GM21529 (cell line): Measurements from ENCODE around the gene PAX1.

Experiments
- ATAC-seq: cut with Tn5 transposase; IDR thresholded peaks from one replicate; pipeline ENCODE4 v1.9.1; 2021; ENCODE audit not compliant: unreplicated experiment

PAX1 gene

DNA sequence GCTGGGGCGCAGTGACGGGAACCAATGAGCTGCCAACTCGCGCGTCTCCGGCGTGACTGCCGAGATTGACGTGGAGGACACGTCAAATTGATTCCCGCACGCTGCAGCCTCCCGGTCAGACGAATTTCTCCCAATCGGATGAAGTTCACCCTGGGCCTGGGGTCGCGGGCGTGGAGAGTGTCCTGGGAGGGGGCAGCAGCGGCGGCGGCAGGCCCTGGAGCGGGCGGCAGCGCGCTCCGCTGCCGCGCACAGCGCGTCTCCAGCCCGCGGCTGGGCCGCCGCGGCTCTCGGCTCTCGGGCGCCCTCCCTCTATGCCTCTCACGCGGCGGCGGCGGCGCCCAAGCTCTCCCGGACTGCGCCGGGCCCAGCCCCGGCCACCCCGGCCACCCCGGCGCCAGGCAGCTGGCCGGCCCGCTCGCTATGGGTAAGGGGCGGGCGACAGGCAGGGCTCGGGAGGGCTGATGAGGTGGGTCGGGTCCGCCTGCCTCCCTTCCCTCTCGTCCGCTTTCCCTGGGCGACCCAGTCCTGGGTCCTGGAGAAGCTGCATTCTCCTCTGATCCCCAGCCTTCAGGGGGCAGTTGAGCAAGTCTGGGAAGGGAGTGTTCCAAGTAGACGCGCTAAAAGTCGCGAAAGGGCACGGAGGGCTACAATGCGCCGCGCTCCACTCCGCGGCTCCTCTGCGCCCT, at the start of gene PAX1:
TSS of gene PAX1 (plus strand) at position 90 of the 686 bp plus-strand sequence. CDS start at position 139, 49 bp downstream.
- no peak for ATAC-seq

GRCh38 chr20:21656308-21657067, 49.0 kb upstream of the PAX1 start:
- ATAC-seq = no peak

DNA sequence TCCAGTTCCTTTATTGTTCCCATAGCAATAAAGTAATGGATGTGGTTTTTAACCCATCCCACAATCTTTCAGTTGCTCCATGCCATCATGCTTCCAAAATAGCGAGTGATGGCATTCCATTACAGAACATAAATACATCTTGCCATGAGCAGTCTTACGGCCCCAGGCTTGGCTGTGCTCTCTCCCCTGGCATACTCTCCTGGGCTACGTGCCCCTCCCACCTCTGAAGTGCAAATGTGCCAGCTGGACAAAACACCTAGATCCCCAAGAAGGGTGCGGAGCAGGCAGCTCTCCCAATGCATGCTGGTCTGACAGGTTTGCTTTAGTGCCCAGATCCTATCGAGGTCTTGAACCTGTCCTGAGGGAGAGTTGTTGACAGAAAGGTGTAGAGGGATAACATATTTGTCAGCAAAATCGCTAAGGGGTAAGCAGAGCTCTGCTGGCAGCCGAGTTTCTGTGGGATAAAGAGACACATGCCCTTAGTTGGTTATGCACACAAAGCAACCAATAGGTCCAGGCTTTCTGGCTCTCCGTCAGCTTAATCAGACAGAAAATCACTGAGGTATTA, 43.9 kb upstream of the PAX1 start:
- ATAC-seq = no peak

DNA sequence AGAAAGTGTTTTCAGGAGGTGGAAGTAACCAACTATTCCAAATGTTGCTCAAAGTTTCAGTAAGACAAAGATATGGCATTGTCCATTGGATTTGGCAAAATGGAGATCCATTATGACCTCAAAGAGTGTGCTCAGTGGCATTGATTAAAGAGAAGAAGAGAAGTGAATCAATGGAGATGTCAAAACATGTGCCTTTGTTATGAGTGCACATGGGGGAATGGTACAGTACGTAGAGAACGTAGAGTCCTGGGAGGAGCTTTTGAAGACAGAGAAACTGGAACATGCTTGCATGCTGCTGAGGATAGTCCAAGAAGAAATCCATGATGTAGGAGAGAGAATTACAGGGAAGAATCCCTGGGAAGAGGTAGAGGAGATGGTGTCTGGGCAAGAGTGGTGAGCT, 42.0 kb upstream of the PAX1 start:
- ATAC-seq = no peak

DNA sequence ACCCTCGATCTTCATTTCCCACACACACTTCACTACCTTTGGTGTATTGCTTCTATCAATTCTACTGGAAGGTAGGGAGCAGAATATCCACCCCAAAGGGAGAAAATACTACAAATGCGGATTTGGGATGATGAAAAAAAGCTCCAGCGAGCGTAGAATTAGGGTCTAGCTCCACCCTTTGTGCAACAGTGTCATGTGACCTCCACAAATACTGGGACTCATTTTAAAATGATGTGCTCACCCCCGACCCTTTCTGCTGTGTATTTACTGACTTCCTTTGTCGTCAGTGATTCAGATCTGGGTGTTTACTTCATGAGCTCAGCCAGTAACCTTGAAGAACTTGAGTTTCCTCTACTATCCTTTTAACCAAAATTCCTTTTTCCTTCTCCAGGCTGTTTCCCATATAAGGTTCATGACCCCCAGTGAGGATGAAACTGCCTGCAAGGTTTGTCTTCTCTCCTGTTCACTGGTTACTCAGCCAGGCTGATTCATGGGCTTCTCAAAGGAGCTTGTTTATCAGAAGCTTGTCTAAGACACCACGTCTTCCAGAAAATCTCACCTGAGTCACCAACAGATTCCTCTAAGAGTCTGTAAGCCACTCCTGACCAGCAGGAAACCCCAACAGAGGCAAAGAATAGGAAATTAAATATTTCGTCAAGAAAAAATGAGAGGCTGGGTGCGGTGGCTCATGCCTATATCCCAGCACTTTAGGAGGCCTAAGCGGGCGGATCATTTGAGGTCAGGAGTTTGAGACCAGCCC, 39.6 kb upstream of the PAX1 start:
- no peak for ATAC-seq

- no peak for ATAC-seq
These were observed 35.3 kb upstream of the PAX1 start for GRCh38 chr20:21670126-21670525.

DNA sequence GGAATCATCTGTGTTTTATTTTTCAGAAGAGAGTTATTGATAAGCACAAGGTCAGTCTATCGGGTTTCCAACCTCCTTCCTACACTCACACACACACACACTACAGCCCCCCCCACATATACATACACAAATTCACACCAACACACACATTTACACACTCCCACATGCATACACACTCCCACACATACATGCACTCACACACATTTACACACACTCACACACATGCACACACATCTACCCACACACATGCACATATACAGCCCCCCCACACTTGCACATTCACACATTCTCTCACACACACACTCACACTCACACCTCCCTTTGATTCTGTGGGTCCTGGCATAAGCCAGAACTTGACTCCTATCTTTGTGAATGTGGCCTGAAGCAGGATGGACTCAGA, 34.5 kb upstream of the PAX1 start:
- no peak for ATAC-seq

- no peak for ATAC-seq
These were observed 28.2 kb upstream of the PAX1 start for GRCh38 chr20:21677261-21677660.

GRCh38 chr20:21677781-21678180, 27.7 kb upstream of the PAX1 start:
- no peak for ATAC-seq

DNA sequence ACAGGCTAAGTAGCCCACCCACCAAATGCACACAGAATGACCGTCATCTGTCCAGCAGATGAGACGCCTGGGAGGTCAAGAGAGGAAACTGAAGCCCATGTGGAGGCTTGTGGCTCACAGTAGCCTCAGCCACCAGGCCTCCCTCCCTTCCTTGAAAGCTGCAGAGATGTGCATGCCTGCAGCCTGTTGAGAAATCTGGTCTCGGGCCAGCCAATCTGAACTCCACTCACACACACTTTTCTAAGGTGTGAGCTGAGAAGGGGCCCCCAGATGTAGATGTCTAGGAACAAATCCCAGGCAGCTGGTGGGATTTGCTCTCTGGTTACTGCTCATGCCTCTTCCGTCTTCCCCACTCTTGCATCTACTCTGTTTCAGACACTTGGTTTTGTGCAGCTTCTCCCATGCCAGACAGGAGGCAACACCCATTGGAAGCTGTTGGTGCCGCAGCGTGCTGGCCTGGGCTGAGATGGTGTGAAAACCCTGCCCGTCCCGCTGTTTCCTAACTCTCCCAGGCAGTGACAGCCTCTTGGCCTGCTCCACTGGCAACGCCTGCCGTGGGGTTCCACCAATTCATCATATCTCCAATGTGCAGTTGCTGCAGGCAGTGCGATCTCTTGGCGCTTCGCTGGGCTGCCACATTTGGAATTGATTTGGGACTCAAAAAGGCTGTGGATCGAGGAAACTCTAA, 24.1 kb upstream of the PAX1 start:
- no peak for ATAC-seq

DNA sequence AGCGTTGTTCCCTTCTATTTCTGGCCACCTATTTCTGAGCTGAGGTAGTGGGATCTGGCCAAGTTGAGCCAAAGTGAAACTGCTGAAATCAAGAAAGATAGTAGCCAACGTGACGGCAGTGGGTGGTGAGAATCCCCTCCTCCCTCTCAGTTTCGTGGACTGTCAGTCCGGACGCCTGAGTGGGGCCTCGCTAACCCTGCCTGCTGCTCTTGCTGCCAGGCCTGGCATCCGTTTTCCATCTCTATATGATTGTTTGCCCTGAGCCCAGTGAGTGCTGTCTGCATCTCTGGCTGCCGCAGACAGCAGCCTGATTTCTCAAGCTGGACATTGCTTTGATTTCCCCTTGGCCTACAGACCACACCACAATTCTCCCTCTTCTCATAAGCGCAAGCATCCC, 23.5 kb upstream of the PAX1 start:
- no peak for ATAC-seq

DNA sequence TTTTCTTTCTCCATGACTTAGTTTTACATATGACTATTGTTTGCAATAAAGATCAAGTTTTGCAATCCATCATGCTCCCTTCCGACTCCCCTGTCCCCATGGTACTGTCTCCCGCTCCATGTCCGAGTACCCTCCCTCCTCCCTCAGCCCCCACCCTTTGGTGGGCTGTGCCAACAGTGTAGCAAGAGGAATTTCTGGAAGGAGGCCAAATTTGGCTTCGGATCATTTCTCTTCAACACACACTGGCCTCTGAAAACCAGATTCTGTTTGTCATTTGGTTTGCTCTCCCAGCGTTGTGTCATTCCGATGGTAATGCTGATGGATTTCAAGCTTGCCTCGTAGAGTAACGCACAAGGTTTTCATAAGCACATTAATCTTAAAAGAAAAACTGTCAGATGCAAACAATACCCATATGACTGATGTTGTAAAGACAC, 22.9 kb upstream of the PAX1 start:
- ATAC-seq = no peak

DNA sequence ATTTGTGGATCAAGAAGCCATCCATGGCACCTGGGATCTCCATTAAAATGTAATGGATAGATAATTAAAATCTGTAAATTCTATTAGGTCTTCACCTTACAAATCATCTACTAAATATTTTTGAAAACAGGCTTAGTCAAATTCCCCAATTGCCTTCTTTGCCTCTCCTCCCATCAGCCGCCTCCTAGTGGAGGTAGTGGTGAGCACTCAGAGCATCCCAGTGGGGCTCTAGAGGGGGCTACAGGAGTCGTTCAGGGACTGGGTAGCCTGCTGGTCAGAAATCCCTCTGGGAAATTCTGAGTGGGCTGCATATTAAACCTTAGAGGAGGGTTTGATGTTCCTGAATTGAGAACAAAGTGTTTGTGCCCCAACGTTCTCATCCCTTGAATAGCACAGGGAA, 20.8 kb upstream of the PAX1 start:
- ATAC-seq = no peak

DNA sequence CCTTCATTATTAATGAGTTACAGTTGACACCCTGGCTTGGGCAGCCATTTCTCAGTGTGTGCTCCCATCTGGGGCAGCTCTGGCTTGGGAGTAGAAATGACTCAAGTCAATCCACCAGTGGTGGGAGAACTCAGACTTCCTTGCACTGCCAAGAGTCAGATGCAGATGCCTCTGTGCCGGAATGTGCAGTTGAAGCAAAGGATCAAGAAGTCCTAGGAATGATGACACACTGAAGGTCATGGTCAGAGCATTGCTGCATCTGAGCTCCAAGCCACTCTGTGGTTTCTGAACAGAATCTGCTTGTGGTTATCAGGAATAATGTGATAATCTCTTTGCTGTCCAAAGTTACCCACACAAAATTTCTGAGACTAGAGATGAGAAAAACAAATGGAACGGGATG, 19.5 kb upstream of the PAX1 start:
- ATAC-seq = no peak

DNA sequence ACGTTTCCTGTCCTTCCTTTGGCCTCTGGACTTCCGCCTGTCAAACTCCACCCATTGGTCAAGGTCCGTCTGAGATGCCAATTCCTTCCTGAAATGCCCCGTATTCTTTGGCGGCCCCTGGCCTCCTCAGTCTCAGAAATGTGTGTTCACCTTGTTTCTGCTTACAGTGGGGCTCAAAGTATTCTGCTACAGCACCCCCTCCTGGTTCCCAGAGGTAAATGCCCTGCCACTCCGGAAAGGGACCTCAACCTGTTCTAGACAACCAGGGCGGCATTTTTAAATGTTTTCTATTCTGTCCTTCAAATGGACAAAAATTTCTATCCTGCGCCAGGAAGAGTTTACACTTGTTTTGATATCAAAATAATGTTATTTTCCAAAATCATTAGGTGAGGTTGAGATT, 12.1 kb upstream of the PAX1 start:
- no peak for ATAC-seq

GRCh38 chr20:21698494-21699215, 6.8 kb upstream of the PAX1 start:
- ATAC-seq = no peak

DNA sequence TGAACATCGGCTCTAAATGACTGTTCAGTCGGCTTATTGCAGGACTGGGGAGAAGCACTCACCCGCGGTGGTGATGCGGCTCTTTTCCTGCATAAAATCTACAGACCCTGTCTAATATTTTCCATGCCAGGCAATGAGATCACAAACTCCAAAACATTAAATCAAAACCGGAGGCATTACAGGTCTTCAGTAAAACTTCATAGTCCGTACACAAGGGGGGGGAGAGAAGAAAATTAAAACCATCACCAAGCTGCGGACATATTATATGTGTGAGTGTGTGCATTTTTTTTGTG, 6.3 kb upstream of the PAX1 start:
- no peak for ATAC-seq

DNA sequence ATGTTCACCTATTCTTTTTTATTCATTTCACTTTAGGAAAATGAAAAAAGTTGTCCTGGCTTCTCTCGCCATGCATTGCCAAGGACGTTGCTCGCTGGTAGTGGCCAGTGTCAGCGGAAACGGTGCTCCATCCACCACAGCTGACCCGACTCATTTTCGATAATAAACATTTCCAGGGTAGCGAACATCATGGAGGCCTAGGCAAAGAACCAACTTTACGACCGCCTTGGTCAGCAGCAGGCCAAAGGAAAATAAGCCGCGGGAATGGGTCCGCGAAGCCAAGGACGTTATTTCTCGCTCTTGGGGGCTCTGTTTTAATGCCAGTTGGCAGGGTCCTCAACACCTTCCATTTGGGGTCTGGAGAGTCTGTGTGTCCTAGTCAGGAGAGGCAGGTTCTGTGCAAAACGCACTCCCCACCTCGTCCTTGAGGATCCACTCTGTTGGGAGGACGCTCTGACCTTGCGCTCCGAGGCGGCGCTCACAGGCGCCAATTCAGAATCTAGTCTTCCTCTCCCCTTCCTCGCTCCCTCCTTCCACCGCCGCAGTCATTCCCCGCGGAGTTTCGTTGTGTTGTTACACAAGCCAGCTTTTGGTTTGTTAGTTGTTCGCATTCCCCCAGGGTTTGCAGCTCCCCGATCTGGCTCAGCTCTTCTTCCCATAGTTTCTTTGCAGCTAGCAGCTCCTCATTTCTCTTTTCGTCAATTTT, 4.1 kb upstream of the PAX1 start:
- no peak for ATAC-seq

DNA sequence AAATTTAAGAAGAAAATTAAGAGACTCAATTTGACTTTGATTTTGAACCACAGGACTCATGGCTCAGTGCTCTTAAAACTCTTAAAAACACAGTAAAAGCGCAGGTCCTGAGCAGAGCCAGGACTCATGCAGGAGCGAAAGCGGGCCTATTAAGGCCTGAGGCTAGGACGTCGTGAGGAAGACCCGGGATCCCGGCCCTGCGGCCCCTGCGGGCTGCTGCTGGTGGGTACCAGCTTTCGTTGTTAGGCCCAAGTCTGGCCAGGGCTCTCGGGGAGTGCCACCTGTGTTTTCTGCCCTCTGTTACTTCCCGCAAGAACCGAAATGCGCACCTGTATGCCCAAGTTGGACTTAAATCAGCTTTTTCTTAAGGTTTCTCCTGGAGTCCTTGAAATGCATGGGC, 3.4 kb upstream of the PAX1 start:
- ATAC-seq = no peak
